Fibroblast of the conjunctiva (primary cell): ENCODE measurements around the gene VWA5A.
A peak's percentile ranks its signal among the peaks of the same experiment; 100 is the strongest.

ENCODE experiments used
- DNase-seq: peaks from one replicate; pipeline ENCODE4 v3.0.0-alpha.2; 2010; ENCODE audit warnings: low read depth

VWA5A gene

DNA sequence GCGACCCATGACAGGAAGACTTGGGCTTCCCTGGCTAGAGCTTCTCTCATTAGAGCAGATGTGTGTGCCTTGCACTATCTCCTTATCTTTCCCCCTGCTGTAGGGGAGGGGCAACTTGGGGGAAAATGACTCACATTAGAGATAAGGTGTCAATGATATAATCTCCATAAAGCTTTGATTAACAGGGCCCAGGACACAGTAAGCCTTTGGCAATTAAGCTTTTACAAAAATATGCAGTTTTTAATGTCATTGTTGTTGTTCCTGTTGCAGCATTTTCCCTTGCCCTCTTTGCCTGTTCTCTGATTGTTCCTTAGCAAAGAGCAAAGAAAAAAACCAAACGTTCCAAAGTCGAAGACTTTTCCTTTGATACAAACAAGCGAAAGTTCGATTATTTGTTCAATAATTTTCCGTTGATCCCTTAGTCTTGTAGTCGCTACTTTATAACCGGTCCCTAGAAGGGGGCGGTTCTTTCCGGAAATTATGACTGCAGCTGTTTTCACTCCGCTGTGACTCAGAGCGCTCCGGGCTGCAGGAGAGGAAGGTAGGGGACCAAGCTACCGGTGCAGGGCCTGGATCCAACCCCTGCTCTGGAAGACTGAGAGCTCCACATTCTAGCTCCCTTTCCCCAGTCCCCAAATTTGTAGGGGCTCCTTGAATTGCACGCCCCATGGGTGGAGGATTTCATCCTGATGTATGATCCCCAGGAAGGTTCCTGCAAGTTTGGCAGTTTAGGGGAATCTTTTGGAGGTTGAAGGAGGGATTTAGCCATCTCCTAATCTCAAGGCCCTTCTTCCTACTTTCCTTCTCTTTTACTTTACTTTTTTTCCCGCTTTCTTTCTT, at the start of gene VWA5A:
TSS of gene VWA5A (plus strand) at position 509 of the 840 bp plus-strand sequence. CDS start 2,062 bp downstream, outside the sequence.
- peak; percentile 64 for DNase-seq

GRCh38 chr11:124068601-124069110, 46.6 kb upstream of the VWA5A start:
- DNase-seq, result no peak

DNA sequence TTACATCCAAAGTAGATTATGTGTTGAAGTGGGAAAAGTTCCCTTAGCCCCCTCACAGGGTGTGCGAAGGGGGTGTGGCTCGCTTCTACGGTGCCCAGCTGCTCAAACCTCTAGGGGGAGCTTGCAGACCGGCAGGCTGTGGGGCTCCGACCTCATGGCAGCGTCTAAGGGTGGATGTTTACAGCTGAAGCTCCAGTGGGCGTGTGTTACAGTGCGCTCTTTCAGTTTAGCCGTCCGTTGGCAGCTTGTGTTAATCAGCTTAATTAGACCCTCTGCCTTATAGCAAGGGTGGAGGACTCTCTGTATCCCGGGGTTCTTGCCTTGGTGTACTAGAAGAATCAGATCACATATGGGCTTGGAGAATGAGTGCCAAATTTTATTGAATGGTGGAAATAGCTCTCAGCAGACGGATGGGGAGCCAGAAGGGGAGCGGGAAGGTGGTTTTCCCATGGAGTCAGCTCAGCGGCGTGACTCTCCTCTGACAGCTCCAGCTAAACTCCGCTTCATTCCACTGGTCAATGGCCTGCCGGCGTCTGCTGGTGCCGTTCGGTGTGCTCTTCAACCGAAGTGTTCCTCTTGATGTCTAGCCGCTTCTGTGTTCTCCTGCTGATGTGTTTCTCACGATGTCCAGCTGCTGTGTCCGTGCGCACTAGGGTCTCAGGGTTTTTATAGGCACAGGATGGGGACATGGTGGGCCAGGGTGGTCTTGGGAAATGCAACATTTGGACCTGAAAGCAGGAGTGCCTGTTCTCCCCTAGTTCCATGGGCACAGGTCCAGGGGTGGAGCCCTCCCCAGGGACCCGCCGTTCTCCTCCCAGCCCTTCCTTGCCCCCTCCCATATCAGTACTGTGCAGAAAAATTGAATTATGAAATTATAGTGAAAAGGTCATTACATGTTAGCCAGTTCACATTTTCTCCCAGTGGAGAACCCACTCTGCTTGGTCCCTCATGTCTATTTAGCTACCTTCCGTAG, 45.5 kb upstream of the VWA5A start:
- DNase-seq, result peak; percentile 28

DNA sequence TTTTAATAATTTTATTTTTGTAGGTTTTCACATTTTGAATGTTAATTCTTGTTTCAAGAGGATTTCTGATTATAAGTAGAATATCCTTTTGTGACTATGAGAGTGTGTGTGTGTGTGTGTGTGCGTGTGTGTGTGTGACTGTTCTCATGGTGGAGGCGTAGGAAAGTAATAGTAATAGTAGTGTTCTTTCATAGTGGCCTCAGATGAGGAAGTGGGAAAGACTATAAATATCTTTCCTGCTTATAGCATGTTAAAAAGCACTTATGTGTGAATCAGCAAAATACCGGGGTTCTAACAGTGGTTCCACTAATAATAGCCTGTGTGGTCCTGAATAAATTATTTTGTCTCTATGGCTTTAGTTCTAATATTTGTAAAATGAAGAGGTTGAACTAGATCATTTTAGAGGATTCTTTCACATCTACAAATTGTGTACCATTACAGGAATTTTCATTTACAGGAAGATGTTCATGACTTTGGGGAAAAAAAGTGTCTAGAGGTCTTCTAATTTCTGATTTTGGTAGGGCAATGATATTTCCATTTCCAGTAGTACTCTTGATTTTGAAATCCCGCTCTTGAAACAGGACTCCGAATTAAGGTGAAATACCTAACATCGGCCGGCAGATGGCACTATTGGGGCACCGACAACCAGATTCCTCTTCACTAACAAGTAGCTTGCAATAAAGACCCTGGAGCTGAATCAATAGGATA, 44.2 kb upstream of the VWA5A start:
- peak; percentile 81 for DNase-seq

- DNase-seq, result no peak
Measured at GRCh38 chr11:124071623-124071948, 43.7 kb upstream of the VWA5A start.

- no peak for DNase-seq
Measured at GRCh38 chr11:124072147-124072546, 43.1 kb upstream of the VWA5A start.

GRCh38 chr11:124074554-124074953, 40.7 kb upstream of the VWA5A start:
- no peak for DNase-seq

DNA sequence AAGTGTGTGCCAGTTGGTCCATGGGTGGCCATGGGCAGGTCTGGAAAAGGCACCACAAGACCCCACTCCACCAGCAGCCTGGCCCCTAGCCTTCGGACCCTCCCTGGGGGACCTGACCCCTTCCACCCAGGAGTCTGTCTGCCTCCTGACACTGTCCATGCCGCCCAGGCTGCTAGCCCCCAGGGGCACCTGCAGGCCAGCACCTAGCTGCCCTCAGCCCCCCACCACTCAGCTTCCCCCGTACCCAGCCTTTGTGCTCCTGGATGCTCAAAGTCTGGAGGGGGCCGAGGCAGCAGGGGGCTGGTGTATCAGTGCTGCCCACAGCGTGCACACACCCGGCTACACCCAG, 39.8 kb upstream of the VWA5A start:
- DNase-seq, result no peak

GRCh38 chr11:124075841-124076651, 39.2 kb upstream of the VWA5A start:
- no peak for DNase-seq

DNA sequence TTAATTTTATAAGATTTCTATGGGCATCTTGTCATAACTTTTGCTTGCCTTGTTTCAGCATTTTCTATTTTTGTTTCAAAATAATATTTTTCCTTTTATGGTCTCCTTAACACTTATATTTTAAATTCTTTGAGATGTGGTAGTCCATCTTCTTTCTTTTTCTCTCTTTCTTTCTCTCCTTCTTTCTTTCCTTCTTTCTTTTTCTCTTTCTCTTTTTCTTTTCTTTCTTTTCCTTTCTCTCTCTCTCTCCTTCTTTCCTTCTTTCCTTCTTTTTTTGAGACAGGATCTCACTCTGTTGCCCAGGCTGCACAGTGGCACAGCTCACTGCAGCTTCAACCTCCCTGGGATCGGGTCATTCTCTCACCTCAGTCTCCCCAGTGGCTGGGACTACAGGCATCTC, 38.0 kb upstream of the VWA5A start:
- no peak for DNase-seq

- DNase-seq, result no peak
Measured at GRCh38 chr11:124078591-124078990, 36.7 kb upstream of the VWA5A start.

DNA sequence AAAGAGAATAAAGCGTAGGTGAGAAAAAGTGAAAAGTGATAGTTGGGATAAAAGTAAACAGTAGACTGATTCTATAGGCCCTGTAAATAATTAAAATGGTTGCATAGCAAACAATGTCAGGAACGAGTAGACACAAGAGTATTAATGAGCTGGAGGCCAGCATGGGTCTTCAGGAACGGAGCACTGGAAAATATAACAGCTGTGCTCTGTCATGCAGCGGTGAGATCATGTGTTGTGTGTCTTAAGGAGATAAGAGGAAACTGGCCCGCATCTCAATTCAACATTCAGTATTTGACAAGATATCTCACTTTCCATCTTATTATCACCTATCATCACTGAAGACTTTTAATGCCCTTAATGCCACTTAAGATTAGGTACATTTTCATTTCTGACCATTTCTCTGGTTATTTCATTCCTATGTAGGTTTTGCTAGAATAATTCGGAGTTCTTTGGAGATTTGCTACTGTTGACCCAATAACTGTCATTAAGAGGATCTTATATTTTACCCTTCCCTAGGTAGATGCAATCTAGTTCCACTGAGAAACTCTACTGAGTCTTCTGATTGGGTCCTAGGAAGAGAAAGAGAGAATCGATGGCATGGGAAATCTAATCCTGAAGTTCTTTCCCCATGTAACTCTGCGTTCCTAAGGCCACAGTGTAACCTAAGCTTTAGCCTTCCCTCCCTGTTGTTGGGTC, 35.5 kb upstream of the VWA5A start:
- no peak for DNase-seq

DNA sequence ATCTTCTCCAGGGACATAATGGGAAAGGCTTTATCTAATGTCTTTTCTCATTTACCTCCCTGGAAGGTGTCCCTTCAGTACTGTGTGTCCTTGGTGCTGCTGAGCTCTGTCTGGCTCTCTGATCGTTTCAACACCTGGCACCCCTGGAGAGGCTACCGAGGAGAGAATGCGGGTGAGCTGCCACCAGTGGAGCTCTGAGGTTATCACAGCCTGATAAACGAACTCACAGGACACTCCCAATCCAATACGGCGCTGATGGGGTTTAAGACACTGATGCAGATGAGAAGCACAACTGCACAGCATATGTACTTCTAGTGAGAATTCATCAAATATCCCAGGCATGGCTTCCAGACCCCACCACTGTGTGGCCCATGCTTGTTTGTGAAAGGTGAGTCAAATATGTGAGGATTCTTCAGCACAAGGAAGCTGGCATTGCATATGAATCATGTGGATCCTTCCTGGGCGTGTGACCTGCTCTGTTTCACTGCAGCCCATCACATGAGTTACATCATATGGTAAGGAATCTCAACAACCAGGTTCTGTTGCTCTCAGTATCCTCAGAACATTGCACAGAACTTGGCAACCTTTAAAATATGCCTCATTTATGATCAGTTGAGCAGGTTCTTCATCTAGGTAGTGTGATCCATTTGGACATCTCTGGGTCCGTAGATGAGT, 34.8 kb upstream of the VWA5A start:
- no peak for DNase-seq

- DNase-seq, result no peak
Measured at GRCh38 chr11:124081483-124081882, 33.8 kb upstream of the VWA5A start.

DNA sequence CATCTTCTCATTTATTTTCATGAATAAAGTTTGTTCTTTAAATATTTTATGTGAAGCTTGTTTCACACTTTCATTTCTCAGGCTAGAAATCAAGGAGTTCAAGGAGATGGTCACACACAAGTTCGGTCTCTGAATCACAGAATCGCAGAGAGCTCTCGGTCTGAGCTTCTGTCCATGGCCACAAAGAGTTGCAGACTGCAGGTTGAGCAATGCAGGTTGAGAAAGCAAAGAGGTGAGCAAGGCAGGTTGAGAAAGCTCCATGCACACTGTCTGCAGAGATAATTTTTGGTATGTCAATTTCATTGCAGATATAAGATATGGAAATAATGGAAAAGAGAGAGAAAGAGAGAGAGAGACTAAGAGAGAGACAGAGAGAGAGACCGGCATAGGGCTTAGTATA, 32.9 kb upstream of the VWA5A start:
- DNase-seq, result no peak

- DNase-seq, result no peak
Measured at GRCh38 chr11:124085583-124085982, 29.7 kb upstream of the VWA5A start.

DNA sequence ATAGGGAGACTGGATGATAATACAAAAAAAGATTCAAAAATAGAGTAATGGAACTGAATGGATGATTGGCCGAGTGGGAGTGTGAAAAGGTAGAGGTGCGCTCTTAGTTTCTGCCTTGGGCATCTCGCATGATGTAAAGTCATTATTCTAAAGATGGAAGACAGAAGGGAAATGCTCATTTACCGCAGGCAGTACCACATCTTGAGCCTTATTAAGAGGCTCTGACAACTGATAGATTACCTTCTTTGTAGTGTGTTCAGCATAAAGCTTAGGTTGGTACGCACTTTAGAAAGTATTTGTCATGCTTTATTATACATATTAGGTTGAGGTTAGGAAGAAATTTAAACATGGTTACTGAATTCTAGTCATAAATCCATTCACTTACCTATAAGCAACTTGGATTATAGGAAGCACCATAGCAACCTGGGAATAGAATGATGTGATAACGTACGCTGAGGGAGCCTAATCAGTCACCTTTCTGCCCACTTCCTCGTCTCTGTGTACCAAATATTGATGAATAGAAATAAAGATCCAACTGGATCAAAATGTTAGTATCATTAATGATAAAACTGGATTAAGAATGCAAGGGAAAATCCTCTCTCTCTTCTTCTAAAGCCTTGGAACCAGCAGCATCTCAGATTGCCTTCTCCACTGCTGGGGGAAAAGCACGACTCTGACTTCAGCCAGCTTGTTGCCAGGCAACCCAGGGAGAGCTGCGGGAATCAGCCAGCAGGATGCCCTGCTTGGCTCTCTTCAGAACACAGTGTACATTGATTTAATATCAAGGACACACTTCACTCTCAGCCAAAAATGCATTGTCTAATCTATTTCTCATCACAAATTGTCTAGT, 29.0 kb upstream of the VWA5A start:
- DNase-seq, result no peak

DNA sequence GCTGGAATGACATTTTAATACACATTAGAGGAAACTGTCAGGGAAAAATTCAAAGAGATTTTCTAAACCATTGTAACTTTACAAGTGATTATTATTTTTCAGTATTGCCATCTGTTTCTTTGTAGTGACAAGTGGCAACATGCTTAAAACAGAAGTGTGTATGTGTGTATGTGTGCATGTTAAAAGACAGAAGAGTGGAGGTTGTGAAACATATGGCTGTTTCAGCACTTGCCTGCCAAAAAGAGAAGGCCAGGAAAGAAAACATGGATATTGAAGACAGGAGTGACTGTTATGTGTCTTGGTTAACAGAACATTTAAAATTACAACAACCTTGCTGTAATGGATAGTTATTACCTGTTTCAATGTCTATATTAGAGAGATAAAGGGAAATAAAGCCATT, 24.3 kb upstream of the VWA5A start:
- DNase-seq, result no peak

- no peak for DNase-seq
Measured at GRCh38 chr11:124093330-124093729, 21.9 kb upstream of the VWA5A start.
